Ovary (tissue), 9 donors: Measurements from ENCODE around the gene KLC1. TPM values are rescaled to one million over a fixed set of nuclear protein-coding genes. Genes with fewer than 3 reads are reported as not detected.

ENCODE experiments used
- DNase-seq, 5 donors: peaks; one replicate each; pipeline ENCODE4 v3.0.0-alpha.2; 2019 to 2020
- H3K27ac ChIP-seq, 2 donors: fragments of 200-600 bp; one replicate each; pipeline versions ENCODE4 v1.5.1 to v1.8.0; 2019 to 2022
- H3K27me3 ChIP-seq: fragments of 200-600 bp; one replicate; pipeline ENCODE4 v1.8.0; 2022
- H3K36me3 ChIP-seq: fragments of 200-600 bp; sonication (generic); one replicate; pipeline ENCODE4 v1.5.1; 2019
- H3K4me1 ChIP-seq: one replicate; pipeline ENCODE4 v1.8.1; 2013; ENCODE audit warnings: mild to moderate bottlenecking, moderate library complexity; ENCODE audit not compliant: insufficient read depth
- H3K4me3 ChIP-seq: fragments of 200-600 bp; sonication (generic); one replicate; pipeline ENCODE4 v1.5.1; 2017
- H3K9me3 ChIP-seq, 2 donors: fragments of 200-600 bp in 1 of 2; sonication (generic) in 1 of 2; one replicate each; pipeline versions ENCODE4 v1.5.1 to v1.8.1; 2013 to 2019; ENCODE audit warnings: mild to moderate bottlenecking in 1 of 2, moderate library complexity in 1 of 2
- CTCF ChIP-seq, 3 donors: fragments of 450-650 bp in 2 of 3; fragments of 200-600 bp in 1 of 3; IDR thresholded peaks; one replicate each; pipeline versions ENCODE4 v1.5.1 to v1.8.0; 2016 to 2022; ENCODE audit warnings: antibody characterized with exemption in 3 of 3, mild to moderate bottlenecking in 1 of 3
- EP300 ChIP-seq: sonication (generic); formaldehyde crosslinking; IDR thresholded peaks from one replicate; pipeline ENCODE4 v1.6.1; 2017; ENCODE audit warnings: antibody characterized with exemption
- POLR2A ChIP-seq: fragments of 450-650 bp; IDR thresholded peaks from one replicate; pipeline ENCODE4 v1.6.1; 2017; ENCODE audit warnings: antibody characterized with exemption, mild to moderate bottlenecking, moderate library complexity
- WGBS, 3 donors: extraction: QIAGEN DNeasy Blood & Tissue Kit in 1 of 3; methylation state at CpG; one replicate each; pipeline versions ENCODE4 v1.1.5 to v1.1.7; 2013 to 2017; 5-methylcytosine and 5-hydroxymethylcytosine counted together
- intact Hi-C, 4 donors: fragments of 100-400 bp; cut with DNase I; formaldehyde crosslinking; loops; one replicate each; pipeline versions ENCODE4 v1.11.0 to v1.15.1; 2022 to 2023
- polyA plus RNA-seq, 2 donors: library from polyadenylated mRNA; stranded (reverse); fragments of 200-250 nt in 1 of 2; fragments of 350-450 nt in 1 of 2; fragmentation: Illumina TruSeq in 1 of 2; extraction: RNeasy Lipid Tissue Mini Kit (QIAGEN cat#74804) in 1 of 2; gene quantifications; one replicate each; pipeline ENCODE4 v1.2.3, GENCODE V29; 2013 to 2014
- total RNA-seq, 7 donors: library from RNA; depleted of rRNA in 2 of 7; stranded (reverse); fragments of >200 nt in 2 of 7; fragmentation: NEBNext Ultra II Directional in 3 of 7; extraction: Animal tissue kit (Norgen Biotek cat#: 25700) in 3 of 7; gene quantifications; one replicate each; pipeline versions ENCODE4 v1.1.0 to v1.2.4, GENCODE V29; 2016 to 2023
- donor health status: DM: no; HTN: no; CAD: no; lungs with moderate emphysema.
- donor health status: DM: no; HTN: no; CAD: no.
- donor health status: Bipolar disorder and iron deficiency.
- donor health status: DM: yes; HTN: yes; CAD: no.
- donor health status: DM: no; HTN: no; CAD: no.
- donor health status: DM: yes; HTN: yes; CAD: no.

KLC1 gene
- total and polyA plus RNA-seq, 9 donors = 80.0 to 191 (median 149) TPM

- peaks cover 19% of the 10 kb centered on the region for H3K4me1 ChIP-seq
- 82 to 91% (median 84%) methylated on average over 20 to 29 of the region's 29 CpGs for WGBS, 3 donors
- no peaks in the 10 kb centered on the region for H3K9me3 ChIP-seq
- DNase-seq = no peak
- intact Hi-C loops = no loop called here
- no peak for TF ChIP-seq CTCF (IDR thresholded peaks at IDR 0.05)
- TF ChIP-seq EP300 = no peak
- no peak for TF ChIP-seq POLR2A
- no peaks in the 10 kb centered on the region for H3K36me3 ChIP-seq
- no peak overlapping the region for H3K27ac ChIP-seq
- H3K27me3 ChIP-seq = no peaks in the 10 kb centered on the region
- no peak overlapping the region for H3K4me3 ChIP-seq
Observed at GRCh38 chr14:103707329-103708263, 78.6 kb downstream of the KLC1 start.

GRCh38 chr14:103708750-103709187 is 79.8 kb downstream of the KLC1 start:
- H3K4me1 ChIP-seq = peaks cover 23% of the 10 kb centered on the region
- H3K9me3 ChIP-seq = no peaks in the 10 kb centered on the region
- H3K4me3 ChIP-seq = no peak overlapping the region
- WGBS, 3 donors = 80 to 88% (median 80%) methylated on average over 18 of the region's 18 CpGs
- DNase-seq = no peak
- H3K27me3 ChIP-seq = no peaks in the 10 kb centered on the region
- intact Hi-C loops = no loop called here
- H3K36me3 ChIP-seq = no peaks in the 10 kb centered on the region
- H3K27ac ChIP-seq = no peak overlapping the region
- TF ChIP-seq CTCF (IDR thresholded peaks at IDR 0.05) (no peak), EP300 (no peak), POLR2A (no peak)

- Histone ChIP-seq H3K36me3 (no peaks in the 10 kb centered on the region), H3K27me3 (no peaks in the 10 kb centered on the region), H3K4me1 (peaks cover 21% of the 10 kb centered on the region), H3K27ac (no peak overlapping the region), H3K4me3 (no peak overlapping the region), H3K9me3 (no peaks in the 10 kb centered on the region)
- DNase-seq = no peak
- intact Hi-C loops = no loop called here
- no peak for TF ChIP-seq CTCF (IDR thresholded peaks at IDR 0.05)
- WGBS, 3 donors = 81 to 85% (median 85%) methylated on average over 15 of the region's 15 CpGs
Observed at GRCh38 chr14:103709814-103710213, 80.8 kb downstream of the KLC1 start.

GRCh38 chr14:103710771-103711377 is 81.9 kb downstream of the KLC1 start:
- H3K4me3 ChIP-seq = no peak overlapping the region
- no peaks in the 10 kb centered on the region for H3K36me3 ChIP-seq
- no peaks in the 10 kb centered on the region for H3K9me3 ChIP-seq
- 70 to 81% (median 76%) methylated on average over 9 of the region's 9 CpGs for WGBS, 3 donors
- intact Hi-C loops = no loop called here
- no peak for TF ChIP-seq CTCF (IDR thresholded peaks at IDR 0.05)
- TF ChIP-seq POLR2A = no peak
- no peak for TF ChIP-seq EP300
- peaks cover 16% of the 10 kb centered on the region for H3K4me1 ChIP-seq
- no peaks in the 10 kb centered on the region for H3K27me3 ChIP-seq
- DNase-seq = no peak
- no peak overlapping the region for H3K27ac ChIP-seq
